ENCODE results near the gene UTS2R.
A peak's percentile ranks its signal among the peaks of the same experiment; 100 is the strongest.

The UTS2R gene

GRCh38 chr17:82371333-82372248 lies at the start of gene UTS2R:
Gene UTS2R (plus strand): TSS chr17:82371765. CDS start chr17:82374325, 2,560 bp downstream.
- no peak for DNase-seq (ENCODE audit: low read depth)

- DNase-seq (ENCODE audit: low read depth), result no peak
These were observed 49.6 kb upstream of the UTS2R start for GRCh38 chr17:82321947-82322466.

- DNase-seq (ENCODE audit: low read depth), result no peak
These were observed 48.8 kb upstream of the UTS2R start for GRCh38 chr17:82322526-82323453.

- no peak for DNase-seq (ENCODE audit: low read depth)
These were observed 47.9 kb upstream of the UTS2R start for GRCh38 chr17:82323514-82324234.

GRCh38 chr17:82324566-82325285 lies 46.8 kb upstream of the UTS2R start:
- no peak for DNase-seq (ENCODE audit: low read depth)

GRCh38 chr17:82325286-82326180 lies 46.0 kb upstream of the UTS2R start:
- DNase-seq (ENCODE audit: low read depth), result no peak

- DNase-seq (ENCODE audit: low read depth), result no peak
These were observed 44.3 kb upstream of the UTS2R start for GRCh38 chr17:82327289-82327688.

GRCh38 chr17:82327757-82328140 lies 43.8 kb upstream of the UTS2R start:
- no peak for DNase-seq (ENCODE audit: low read depth)

GRCh38 chr17:82328141-82328993 lies 43.2 kb upstream of the UTS2R start:
- no peak for DNase-seq (ENCODE audit: low read depth)

- no peak for DNase-seq (ENCODE audit: low read depth)
These were observed 42.5 kb upstream of the UTS2R start for GRCh38 chr17:82328994-82329507.

- no peak for DNase-seq (ENCODE audit: low read depth)
These were observed 41.8 kb upstream of the UTS2R start for GRCh38 chr17:82329683-82330321.

- DNase-seq (ENCODE audit: low read depth), result no peak
These were observed 41.0 kb upstream of the UTS2R start for GRCh38 chr17:82330322-82331239.

GRCh38 chr17:82331345-82331939 lies 40.1 kb upstream of the UTS2R start:
- no peak for DNase-seq (ENCODE audit: low read depth)

GRCh38 chr17:82332669-82333278 lies 38.8 kb upstream of the UTS2R start:
- DNase-seq (ENCODE audit: low read depth), result peak; percentile 45

GRCh38 chr17:82333279-82334171 lies 38.0 kb upstream of the UTS2R start, which contains the start of gene SECTM1:
Gene SECTM1 (minus strand): TSS chr17:82333766. CDS start chr17:82327240, 6,526 bp downstream.
- DNase-seq (ENCODE audit: low read depth), result no peak

All from iris pigment epithelial cell (primary cell).